ENCODE data around the gene CALHM5.

CALHM5 gene

GRCh38 chr6:116508527-116508926 is 2.9 kb upstream of the CALHM5 start:
- H3K4me3 ChIP-seq (ENCODE audit: low read length) = no peak overlapping the region
- H3K9me3 ChIP-seq (ENCODE audit: insufficient read depth, low read depth, low read length) = no peaks in the 10 kb centered on the region

DNA sequence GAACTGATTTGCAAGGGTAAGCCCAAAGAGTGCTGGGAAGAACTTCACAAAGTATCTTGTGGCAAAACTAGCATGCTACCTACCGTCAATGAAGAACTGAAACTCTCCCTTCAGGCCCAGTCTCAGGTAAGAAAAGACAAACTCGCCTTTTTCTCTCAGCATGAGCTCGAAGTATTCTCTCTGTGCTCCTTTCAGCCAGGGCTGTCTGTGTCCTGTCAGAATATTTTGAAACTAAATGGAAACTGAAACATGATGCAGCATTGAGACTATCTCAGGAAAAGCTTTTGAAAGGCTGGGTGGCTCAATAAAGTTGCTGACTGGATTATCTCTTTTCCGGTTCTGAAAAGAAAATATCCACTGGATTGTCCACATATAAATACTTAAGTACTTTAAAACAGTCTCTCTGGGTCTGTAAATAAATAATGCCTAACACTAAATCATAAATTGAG is 696 bp downstream of the CALHM5 start:
- no peak overlapping the region; the same call in 1 of the 2 replicates for H3K4me3 ChIP-seq (ENCODE audit: low read length)
- peaks cover 21% of the 10 kb centered on the region for H3K4me1 ChIP-seq (ENCODE audit: insufficient read depth, low read length)
- H3K36me3 ChIP-seq (ENCODE audit: insufficient read depth, low read length) = no peaks in the 10 kb centered on the region
- no peaks in the 10 kb centered on the region for H3K27me3 ChIP-seq (ENCODE audit: insufficient read depth, low read length)
- peak overlapping the region; percentile 36; the same call in 1 of the 2 replicates for H3K9ac ChIP-seq (ENCODE audit: low read depth, low read length)
- 92% methylated on average over 4 of the region's 4 CpGs for whole genome bisulfite sequencing
- no peaks in the 10 kb centered on the region for H3K9me3 ChIP-seq (ENCODE audit: insufficient read depth, low read depth, low read length)
- H3K27ac ChIP-seq (ENCODE audit: low read depth, low read length) = peak overlapping the region; percentile 42; the same call in 1 of the 2 replicates

More at GRCh38 chr6:116508527-116508926, 2.9 kb upstream of the CALHM5 start:
- Histone ChIP-seq H3K36me3 (ENCODE audit: insufficient read depth, low read length) (no peaks in the 10 kb centered on the region), H3K27ac (ENCODE audit: low read depth, low read length) (no peak overlapping the region), H3K4me1 (ENCODE audit: insufficient read depth, low read length) (peaks cover 14% of the 10 kb centered on the region), H3K9ac (ENCODE audit: low read depth, low read length) (no peak overlapping the region), H3K27me3 (ENCODE audit: insufficient read depth, low read length) (no peaks in the 10 kb centered on the region)

DNA sequence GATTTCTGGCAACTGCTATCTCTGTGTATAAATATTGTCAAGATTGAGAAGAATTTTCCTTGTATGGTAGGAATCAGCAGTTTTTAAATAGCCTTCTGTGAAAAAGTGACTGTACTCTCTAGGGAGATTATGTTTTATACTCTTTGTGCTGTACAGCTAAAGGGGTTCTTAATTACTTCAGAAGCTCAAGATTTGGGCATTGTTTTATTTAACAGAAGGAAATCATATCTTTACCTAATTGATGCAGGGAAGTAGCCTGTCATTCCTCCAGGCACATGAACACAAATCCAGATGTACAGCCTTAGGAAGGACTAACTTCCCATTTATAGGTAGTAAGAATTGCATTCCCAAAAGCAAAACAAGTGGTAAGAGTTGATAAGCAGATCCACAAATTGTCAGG is 1.3 kb downstream of the CALHM5 start:
- Histone ChIP-seq H3K4me1 (ENCODE audit: insufficient read depth, low read length) (peaks cover 21% of the 10 kb centered on the region), H3K27ac (ENCODE audit: low read depth, low read length) (no peak overlapping the region), H3K9ac (ENCODE audit: low read depth, low read length) (no peak overlapping the region), H3K36me3 (ENCODE audit: insufficient read depth, low read length) (no peaks in the 10 kb centered on the region), H3K4me3 (ENCODE audit: low read length) (no peak overlapping the region), H3K9me3 (ENCODE audit: insufficient read depth, low read depth, low read length) (no peaks in the 10 kb centered on the region), H3K27me3 (ENCODE audit: insufficient read depth, low read length) (no peaks in the 10 kb centered on the region)

DNA sequence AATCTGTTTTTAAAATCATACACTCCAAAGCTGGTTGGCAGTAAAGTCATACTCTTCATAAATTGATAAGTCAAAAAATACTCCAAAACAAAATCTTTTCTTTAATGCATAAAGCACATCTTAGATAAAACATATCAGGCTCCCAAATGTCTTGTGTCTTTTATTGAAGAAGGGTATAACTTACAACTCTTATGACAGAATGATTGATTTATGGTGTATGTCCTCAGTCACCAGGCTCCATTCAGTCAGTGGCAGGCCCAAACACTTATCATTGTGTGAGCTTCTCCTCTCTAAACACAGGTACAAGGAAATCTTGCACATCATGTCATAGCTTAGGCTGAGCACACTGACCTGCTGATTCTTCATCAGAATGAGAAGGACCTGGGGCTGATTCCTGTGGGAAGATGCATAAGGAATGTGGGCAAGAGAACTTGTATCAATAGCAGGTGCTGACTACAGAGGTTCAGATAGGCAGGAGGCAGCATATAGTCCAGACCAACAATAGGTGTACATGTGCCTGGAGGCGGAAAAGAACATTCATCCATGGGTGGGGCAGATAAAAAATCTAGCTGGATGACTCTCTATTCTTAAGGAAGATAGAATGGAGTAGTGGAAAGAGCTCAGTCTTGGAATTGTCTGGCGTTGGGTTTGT is 1.9 kb downstream of the CALHM5 start:
- H3K27me3 ChIP-seq (ENCODE audit: insufficient read depth, low read length) = no peaks in the 10 kb centered on the region
- no peak overlapping the region for H3K27ac ChIP-seq (ENCODE audit: low read depth, low read length)
- H3K9ac ChIP-seq (ENCODE audit: low read depth, low read length) = no peak overlapping the region
- H3K9me3 ChIP-seq (ENCODE audit: insufficient read depth, low read depth, low read length) = no peaks in the 10 kb centered on the region
- no peaks in the 10 kb centered on the region for H3K36me3 ChIP-seq (ENCODE audit: insufficient read depth, low read length)
- 86% methylated on average over 2 of the region's 2 CpGs for WGBS
- H3K4me3 ChIP-seq (ENCODE audit: low read length) = no peak overlapping the region
- H3K4me1 ChIP-seq (ENCODE audit: insufficient read depth, low read length) = peaks cover 21% of the 10 kb centered on the region

DNA sequence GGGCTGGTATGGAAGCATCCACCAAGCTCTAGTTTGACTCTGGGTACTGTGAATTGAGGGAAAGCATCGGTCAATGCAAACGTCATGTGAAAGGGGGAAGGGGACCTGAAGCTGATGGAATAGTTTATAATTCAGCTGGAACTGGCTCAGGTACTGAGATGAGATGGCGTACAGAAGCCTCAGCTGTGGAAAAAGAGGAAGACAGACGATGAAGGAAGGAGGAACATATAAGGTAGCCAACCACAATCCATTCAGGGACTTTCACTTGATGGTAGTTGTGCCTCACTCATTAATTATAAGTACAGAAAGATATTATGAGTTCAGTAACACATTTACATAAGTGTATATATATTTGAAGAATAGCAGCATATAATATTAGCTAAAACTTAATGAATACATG is 2.7 kb downstream of the CALHM5 start:
- no peak overlapping the region for H3K9ac ChIP-seq (ENCODE audit: low read depth, low read length)
- peaks cover 21% of the 10 kb centered on the region for H3K4me1 ChIP-seq (ENCODE audit: insufficient read depth, low read length)
- no peaks in the 10 kb centered on the region for H3K9me3 ChIP-seq (ENCODE audit: insufficient read depth, low read depth, low read length)
- H3K27me3 ChIP-seq (ENCODE audit: insufficient read depth, low read length) = no peaks in the 10 kb centered on the region
- no peaks in the 10 kb centered on the region for H3K36me3 ChIP-seq (ENCODE audit: insufficient read depth, low read length)
- 85% methylated on average over 4 of the region's 4 CpGs for WGBS
- H3K27ac ChIP-seq (ENCODE audit: low read depth, low read length) = no peak overlapping the region
- H3K4me3 ChIP-seq (ENCODE audit: low read length) = no peak overlapping the region

DNA sequence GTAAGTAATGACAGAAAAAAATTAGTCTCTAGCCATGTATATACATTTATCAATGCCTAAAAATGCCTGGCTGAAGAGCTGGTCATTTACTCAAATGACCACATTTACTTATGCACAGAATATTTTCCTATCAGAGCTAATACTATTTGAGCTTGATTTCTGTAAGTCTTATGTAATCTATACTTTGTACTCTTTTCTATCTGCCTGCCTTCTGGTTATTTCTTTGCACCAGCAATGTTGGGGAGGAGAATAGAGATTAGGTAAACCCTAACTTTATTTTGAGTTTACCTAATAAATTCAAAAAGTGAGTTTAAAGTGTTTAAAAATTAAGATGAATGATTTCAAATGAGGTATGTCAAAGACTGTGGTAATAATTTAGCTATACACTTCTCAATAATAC is 3.7 kb downstream of the CALHM5 start:
- peaks cover 21% of the 10 kb centered on the region for H3K4me1 ChIP-seq (ENCODE audit: insufficient read depth, low read length)
- H3K27me3 ChIP-seq (ENCODE audit: insufficient read depth, low read length) = no peaks in the 10 kb centered on the region
- no peaks in the 10 kb centered on the region for H3K36me3 ChIP-seq (ENCODE audit: insufficient read depth, low read length)
- H3K4me3 ChIP-seq (ENCODE audit: low read length) = no peak overlapping the region
- H3K9me3 ChIP-seq (ENCODE audit: insufficient read depth, low read depth, low read length) = no peaks in the 10 kb centered on the region
- no peak overlapping the region for H3K27ac ChIP-seq (ENCODE audit: low read depth, low read length)
- H3K9ac ChIP-seq (ENCODE audit: low read depth, low read length) = no peak overlapping the region

GRCh38 chr6:116518621-116519368 is 7.4 kb downstream of the CALHM5 start:
- WGBS = 97% methylated on average over 4 of the region's 4 CpGs
- H3K9ac ChIP-seq (ENCODE audit: low read depth, low read length) = no peak overlapping the region
- no peak overlapping the region for H3K27ac ChIP-seq (ENCODE audit: low read depth, low read length)
- H3K36me3 ChIP-seq (ENCODE audit: insufficient read depth, low read length) = no peaks in the 10 kb centered on the region
- peaks cover 15% of the 10 kb centered on the region for H3K4me1 ChIP-seq (ENCODE audit: insufficient read depth, low read length)
- H3K9me3 ChIP-seq (ENCODE audit: insufficient read depth, low read depth, low read length) = no peaks in the 10 kb centered on the region
- no peak overlapping the region for H3K4me3 ChIP-seq (ENCODE audit: low read length)
- H3K27me3 ChIP-seq (ENCODE audit: insufficient read depth, low read length) = no peaks in the 10 kb centered on the region

DNA sequence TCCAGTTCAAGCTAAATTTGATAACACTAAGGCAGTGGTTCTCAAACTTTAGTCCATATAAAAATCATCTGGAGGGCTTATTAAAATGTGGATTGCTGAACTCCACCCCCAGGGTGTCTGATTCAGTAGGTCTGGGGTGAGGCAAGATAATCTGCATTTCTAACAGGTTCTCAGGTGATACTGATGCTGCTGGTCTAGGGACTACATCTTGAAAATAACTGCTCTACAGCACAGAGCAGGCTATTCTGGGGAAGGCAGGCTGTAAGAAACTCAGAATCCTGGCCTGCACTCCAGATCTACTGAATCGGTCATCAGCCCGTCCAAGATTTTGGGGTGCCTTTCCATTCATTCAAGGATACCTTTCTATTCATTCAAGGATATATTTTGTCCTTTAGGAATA is 11.5 kb downstream of the CALHM5 start:
- H3K36me3 ChIP-seq (ENCODE audit: insufficient read depth, low read length) = no peaks in the 10 kb centered on the region
- H3K4me1 ChIP-seq (ENCODE audit: insufficient read depth, low read length) = peaks cover 23% of the 10 kb centered on the region
- no peak overlapping the region for H3K27ac ChIP-seq (ENCODE audit: low read depth, low read length)
- no peak overlapping the region for H3K4me3 ChIP-seq (ENCODE audit: low read length)
- no peak overlapping the region for H3K9ac ChIP-seq (ENCODE audit: low read depth, low read length)
- WGBS = 85% methylated on average over 2 of the region's 2 CpGs
- H3K27me3 ChIP-seq (ENCODE audit: insufficient read depth, low read length) = no peaks in the 10 kb centered on the region
- no peaks in the 10 kb centered on the region for H3K9me3 ChIP-seq (ENCODE audit: insufficient read depth, low read depth, low read length)

DNA sequence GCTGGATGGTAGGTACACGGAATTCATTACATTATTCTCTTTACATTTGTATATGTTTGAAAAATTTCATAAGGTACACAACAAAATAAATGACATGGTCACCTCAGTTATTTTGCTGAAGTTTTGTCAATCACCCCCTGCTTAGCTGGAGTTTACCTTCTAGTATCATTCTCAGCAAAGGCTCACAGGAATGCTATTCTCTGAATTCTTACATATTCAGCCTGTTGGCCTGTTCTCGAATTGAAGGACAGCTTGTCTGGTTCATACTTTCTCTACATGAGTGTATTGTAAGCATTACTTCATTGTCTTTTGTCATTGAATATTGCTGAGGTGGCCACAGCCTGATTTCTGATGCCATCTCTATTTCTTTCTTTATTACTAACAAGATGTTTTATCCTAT is 12.8 kb downstream of the CALHM5 start:
- H3K4me3 ChIP-seq (ENCODE audit: low read length) = no peak overlapping the region

DNA sequence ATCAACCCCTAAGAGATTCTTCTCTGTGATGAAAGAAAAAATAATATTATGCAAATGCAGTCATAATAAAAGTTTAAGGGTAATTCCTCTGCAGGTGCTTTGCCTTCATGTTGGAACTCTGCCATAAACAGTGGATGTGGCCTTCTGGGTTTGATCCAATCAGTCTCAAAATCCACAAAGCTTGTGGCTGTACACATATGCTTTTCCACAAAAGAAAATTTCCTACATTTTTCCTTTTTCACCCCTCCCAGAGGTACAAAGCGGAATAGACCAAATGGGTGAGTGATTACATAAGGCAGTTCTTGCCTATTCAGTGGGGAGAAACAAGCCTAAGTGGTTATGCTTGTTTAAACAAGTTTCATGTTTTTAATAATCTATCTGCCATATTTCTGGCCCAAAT is 16.7 kb downstream of the CALHM5 start:
- Histone ChIP-seq H3K27ac (ENCODE audit: low read depth, low read length) (no peak overlapping the region; the same call in 1 of the 2 replicates), H3K27me3 (ENCODE audit: insufficient read depth, low read length) (no peaks in the 10 kb centered on the region), H3K9me3 (ENCODE audit: insufficient read depth, low read depth, low read length) (no peaks in the 10 kb centered on the region), H3K9ac (ENCODE audit: low read depth, low read length) (no peak overlapping the region), H3K4me3 (ENCODE audit: low read length) (no peak overlapping the region), H3K4me1 (ENCODE audit: insufficient read depth, low read length) (peaks cover 57% of the 10 kb centered on the region), H3K36me3 (ENCODE audit: insufficient read depth, low read length) (no peaks in the 10 kb centered on the region)
- WGBS = 100% methylated on average over 1 of the region's 1 CpG

More for the DNA sequence above, 12.8 kb downstream of the CALHM5 start:
- 0 out of 2 replicates have a peak overlapping the region, but pooled peaks have one; percentile 4 for H3K27ac ChIP-seq (ENCODE audit: low read depth, low read length)
- no peaks in the 10 kb centered on the region for H3K36me3 ChIP-seq (ENCODE audit: insufficient read depth, low read length)
- H3K4me1 ChIP-seq (ENCODE audit: insufficient read depth, low read length) = peaks cover 37% of the 10 kb centered on the region
- WGBS = 75% methylated on average over 1 of the region's 2 CpGs
- no peaks in the 10 kb centered on the region for H3K9me3 ChIP-seq (ENCODE audit: insufficient read depth, low read depth, low read length)
- H3K27me3 ChIP-seq (ENCODE audit: insufficient read depth, low read length) = no peaks in the 10 kb centered on the region
- no peak overlapping the region for H3K9ac ChIP-seq (ENCODE audit: low read depth, low read length)

DNA sequence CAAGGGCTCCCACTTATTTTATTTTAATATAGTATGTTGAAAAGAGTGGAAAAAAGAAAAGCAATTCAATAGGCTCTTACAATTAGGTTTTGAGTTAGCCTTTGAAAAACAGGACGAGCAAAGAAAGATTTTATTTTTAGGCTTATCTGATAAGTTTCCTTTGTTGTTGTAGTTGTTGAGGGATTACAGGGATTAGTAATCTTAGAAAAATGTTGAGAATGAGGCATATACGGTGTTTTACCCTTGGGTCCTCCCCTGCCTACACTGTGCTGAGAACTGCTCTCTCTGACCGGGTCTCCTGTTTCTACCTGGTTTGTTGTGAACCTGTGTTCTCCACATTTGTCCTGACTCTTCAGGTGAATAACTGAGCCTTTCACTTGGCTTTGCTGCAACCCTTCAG is 17.3 kb downstream of the CALHM5 start:
- no peaks in the 10 kb centered on the region for H3K9me3 ChIP-seq (ENCODE audit: insufficient read depth, low read depth, low read length)
- H3K36me3 ChIP-seq (ENCODE audit: insufficient read depth, low read length) = no peaks in the 10 kb centered on the region
- H3K27ac ChIP-seq (ENCODE audit: low read depth, low read length) = peak overlapping the region; percentile 11; the same call in 1 of the 2 replicates
- 62% methylated on average over 3 of the region's 3 CpGs for WGBS
- H3K9ac ChIP-seq (ENCODE audit: low read depth, low read length) = 0 out of 2 replicates have a peak overlapping the region, but pooled peaks have one; percentile 10
- peaks cover 53% of the 10 kb centered on the region for H3K4me1 ChIP-seq (ENCODE audit: insufficient read depth, low read length)
- H3K4me3 ChIP-seq (ENCODE audit: low read length) = no peak overlapping the region
- no peaks in the 10 kb centered on the region for H3K27me3 ChIP-seq (ENCODE audit: insufficient read depth, low read length)

Measured in HUES64 (cell line).